GM18909 (cell line): ENCODE measurements around the gene HES2.
"Not testable (repeated sequence)": the region's sequence is repeated elsewhere in the genome, so short reads cannot be mapped to it uniquely, and the experiment has no call there.

Experiments used
- ATAC-seq: cut with Tn5 transposase; IDR thresholded peaks from one replicate; pipeline ENCODE4 v1.9.1; 2021; ENCODE audit warnings: mild to moderate bottlenecking; ENCODE audit not compliant: unreplicated experiment, poor library complexity

HES2 gene, protein sequence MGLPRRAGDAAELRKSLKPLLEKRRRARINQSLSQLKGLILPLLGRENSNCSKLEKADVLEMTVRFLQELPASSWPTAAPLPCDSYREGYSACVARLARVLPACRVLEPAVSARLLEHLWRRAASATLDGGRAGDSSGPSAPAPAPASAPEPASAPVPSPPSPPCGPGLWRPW

DNA sequence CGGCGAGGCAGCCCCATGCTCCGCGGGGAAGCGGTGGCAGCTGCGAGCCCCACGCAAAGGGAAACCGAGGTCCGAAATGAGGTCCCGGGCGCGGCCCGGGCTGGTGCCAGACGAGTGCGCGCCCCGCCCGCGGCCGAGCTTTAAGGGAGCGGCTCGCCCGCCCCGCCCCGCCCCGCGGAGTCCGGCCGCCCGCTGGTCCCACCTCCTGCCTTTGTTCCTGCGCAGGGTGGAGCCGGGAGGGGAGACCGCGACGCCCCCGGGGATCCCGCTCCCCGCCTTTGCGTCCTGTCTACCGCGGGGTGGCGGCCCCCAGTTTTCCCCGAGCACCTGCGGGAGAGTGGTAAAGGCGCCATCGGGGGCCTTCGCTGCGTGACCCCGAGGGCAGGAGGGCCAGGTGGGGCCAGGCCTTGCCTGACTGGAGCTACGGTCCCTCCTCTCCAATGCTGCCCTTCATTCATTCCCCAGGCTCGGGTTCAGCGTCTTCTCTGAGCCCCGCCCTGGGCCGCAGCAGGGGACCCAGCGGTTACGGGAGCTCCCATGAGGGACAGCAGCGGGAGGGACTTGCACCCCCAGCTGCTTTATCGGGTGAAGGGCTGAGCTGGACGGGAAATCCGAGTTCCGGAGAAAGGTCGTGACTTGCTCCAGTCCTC is at the start of gene HES2:
TSS of gene HES2 (minus strand) at position 116 of the 650 bp plus-strand sequence. CDS start at position 17, 99 bp downstream.
- ATAC-seq = no peak

- no peak for ATAC-seq
Observed at GRCh38 chr1:6468729-6469461, 49.2 kb upstream of the HES2 start.

- no peak for ATAC-seq
Observed at GRCh38 chr1:6467744-6468688, 48.3 kb upstream of the HES2 start.

- no peak for ATAC-seq
Observed at GRCh38 chr1:6467224-6467623, 47.5 kb upstream of the HES2 start.

DNA sequence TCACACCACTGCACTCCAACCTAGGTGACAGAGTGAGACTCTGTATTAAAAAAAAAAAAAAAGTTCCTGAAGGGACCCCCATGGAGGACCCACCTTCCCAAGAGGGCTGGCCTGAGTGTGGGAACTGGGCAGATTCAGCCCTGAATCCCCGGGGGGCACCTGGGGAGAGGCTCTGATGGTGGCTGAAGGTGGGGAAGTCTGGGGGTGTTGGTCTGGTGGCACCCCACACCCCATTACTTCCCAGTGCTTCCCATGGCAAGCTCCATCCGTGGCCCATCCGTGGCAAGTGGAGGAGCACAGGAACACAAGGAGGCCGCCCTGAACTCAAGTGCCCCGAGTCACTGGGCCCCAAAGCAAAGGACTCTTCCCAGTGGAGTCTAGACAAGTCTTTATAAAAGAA is 47.0 kb upstream of the HES2 start:
- ATAC-seq = no peak

DNA sequence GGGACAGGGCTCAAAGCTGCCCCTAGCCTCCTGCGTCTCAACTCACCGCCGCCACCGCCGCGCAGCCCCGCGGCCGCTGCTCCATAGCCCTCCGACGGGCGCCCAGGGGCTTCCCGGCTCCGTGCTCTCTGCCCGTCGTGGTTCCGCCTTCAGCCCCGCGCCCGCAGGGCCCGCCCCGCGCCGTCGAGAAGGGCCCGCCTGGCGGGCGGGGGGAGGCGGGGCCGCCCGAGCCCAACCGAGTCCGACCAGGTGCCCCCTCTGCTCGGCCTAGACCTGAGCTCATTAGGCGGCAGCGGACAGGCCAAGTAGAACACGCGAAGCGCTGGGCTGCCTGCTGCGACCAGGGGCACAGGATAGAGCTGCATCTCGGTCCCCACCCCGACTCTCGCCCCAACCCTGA is 46.3 kb upstream of the HES2 start, which contains the start of gene TNFRSF25:
TSS of gene TNFRSF25 (minus strand) at position 151 of the 400 bp plus-strand sequence. CDS start at position 85, 66 bp downstream.
- ATAC-seq = no peak

- no peak for ATAC-seq
Observed at GRCh38 chr1:6465461-6466005, 45.8 kb upstream of the HES2 start.

GRCh38 chr1:6464915-6465314 is 45.2 kb upstream of the HES2 start:
- no peak for ATAC-seq

DNA sequence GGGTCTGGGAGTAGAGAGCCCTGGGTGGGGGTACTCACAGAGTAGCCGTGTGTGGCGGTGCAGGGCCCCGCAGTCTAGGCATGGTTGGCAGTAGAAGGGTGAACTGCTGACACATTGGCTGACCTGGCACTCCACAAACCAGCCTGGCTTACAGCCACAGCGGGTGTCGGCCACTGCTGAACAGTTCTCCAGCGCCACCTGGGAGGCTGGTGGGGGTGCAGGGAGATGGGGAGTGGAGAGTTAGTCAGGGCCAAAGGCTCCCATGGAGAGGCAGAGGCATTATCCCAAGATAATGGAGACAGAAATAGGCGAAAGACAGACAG is 44.8 kb upstream of the HES2 start:
- ATAC-seq = no peak

- ATAC-seq = no peak
Observed at GRCh38 chr1:6463120-6463412, 43.3 kb upstream of the HES2 start.

DNA sequence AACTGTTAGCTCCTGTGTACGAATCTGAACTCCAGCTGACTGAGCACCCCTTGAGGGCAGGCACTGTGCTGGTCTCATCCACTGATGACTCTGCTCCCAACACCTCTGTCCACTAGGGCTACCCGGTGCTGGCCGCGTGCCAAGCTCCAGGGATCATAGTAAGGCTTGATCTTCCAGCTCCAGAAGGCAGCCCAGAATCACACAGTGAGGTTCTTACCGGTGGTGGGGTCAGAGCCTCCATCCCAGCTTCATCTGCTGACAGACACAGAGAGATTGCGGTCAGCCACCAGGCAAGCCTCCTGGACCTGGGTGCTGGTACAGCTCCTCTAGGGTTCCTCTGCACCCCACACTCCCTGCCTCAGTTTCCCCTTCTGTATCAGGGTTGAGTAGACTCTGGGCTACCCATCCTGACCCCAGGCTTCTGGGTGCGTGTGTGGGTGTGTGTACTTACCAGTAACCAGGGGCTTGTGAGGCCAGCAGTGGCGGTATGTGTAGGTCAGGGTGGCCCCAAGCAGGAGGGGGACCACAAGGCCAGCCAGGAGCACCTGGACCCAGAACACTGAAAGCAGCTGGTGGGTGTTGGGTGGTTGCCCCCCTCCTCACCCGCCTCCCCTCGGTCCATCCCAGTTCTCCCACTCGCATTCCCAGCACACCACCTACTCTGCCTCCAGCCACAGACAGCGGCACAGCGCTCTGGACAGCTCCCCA is 42.8 kb upstream of the HES2 start:
- no peak for ATAC-seq

- no peak for ATAC-seq
Observed at GRCh38 chr1:6461538-6462411, 42.1 kb upstream of the HES2 start.

DNA sequence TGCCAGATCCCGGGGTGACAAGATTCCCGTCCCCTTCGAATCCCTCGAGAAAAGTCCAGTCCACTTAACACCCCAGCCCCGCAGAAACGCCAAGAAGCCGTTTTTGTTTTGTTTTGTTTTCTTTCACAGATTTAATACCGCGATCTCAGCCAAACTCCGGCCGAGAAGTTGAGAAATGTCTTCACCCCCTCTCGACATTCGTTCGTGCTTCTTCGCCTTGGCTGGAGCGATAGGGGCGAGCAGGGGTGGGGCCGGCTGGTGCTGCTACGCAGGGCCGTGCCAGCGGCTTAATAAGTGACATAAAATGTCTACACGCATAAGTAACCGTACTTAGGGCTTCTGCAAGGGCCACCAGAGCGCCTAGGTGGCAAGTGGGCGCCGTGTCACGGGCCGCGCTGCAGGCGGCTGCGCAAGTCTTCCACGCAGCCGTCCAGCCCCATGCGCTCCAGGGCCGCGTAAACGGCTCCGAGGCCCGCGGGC is 41.4 kb upstream of the HES2 start:
- no peak for ATAC-seq

- no peak for ATAC-seq
Observed at GRCh38 chr1:6460301-6461050, 40.8 kb upstream of the HES2 start.

DNA sequence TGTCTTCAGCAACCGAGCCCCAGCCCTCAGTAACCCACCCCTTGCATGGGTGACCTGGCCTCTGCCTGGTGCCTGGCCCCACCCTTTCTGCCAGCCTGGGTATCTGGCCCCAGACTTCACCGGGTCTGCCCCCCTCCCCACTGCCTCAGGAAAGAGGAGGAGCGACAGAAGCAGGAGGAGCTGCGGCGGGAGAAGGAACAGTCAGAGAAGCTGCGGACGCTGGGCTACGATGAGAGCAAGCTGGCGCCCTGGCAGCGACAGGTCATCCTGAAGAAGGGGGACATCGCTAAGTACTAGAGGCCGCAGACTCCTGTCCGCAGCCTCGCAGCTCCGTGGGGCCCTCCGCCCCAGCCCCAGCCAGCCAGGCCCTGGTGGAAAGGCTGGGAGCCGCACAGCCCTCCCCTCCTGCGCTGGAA is 40.1 kb upstream of the HES2 start:
- ATAC-seq = no peak

DNA sequence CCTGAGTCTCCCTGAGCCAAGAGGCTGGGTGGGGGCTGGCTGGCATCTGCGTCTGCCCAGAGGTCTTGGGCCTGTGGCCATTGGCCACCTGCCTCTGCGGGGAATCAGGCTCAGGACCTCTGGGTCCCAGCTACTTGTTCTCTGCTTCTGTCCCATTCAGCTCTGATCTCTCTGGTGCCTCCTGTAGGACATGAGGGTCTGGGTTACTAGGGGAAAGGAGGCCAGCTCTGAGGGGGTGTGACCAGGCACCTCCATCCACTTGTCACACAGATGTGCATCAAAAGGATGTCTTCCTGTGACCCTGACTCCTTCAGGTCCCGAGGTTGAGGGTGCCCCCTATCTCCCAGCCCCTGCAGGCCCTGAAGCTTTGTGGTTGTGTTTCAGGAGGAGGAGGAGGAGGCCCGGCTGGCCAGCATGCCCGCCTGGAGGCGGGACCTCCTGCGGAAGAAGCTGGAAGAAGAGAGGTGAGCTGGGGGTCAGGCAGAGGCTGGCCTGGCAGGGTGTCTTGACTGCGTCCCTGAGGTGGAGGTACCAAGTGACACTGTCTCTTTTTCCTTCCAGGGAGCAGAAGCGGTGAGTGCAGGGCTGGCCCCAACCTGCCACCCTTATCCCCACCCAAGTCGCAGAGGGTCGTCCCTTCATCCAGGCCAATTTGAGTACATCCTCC is 37.2 kb upstream of the HES2 start:
- ATAC-seq = no peak

- ATAC-seq = not testable (repeated sequence)
Observed at GRCh38 chr1:6455752-6456520, 36.2 kb upstream of the HES2 start.
